ENCODE results near the gene HNF4A. TPM values are rescaled to one million over a fixed set of nuclear protein-coding genes. Genes with fewer than 3 reads are reported as not detected.
A peak's percentile ranks its signal among the peaks of the same experiment; 100 is the strongest.

HNF4A gene
- total and polyA plus RNA-seq, 2 of the 13 experiments (the other 11 are each of a cell fraction or from before 2014, with no cell fraction given), result 80.9 to 169 TPM

GRCh38 chr20:44310664-44311639, 44.5 kb upstream of the HNF4A start, which contains the start of gene FITM2 (continued):
- TF ChIP-seq ZNF710 (CRISPR knock-in tag; IDR thresholded peaks at IDR 0.05; ENCODE audit: borderline replicate concordance), result peak; percentile 83
- TF ChIP-seq ZNF562 (CRISPR knock-in tag; IDR thresholded peaks at IDR 0.05; ENCODE audit: borderline replicate concordance), result no peak
- TF ChIP-seq MBD4 (IDR thresholded peaks at IDR 0.05; ENCODE audit: borderline replicate concordance, low read length), result no peak
- no peak; the same call in 1 of the 2 replicates for TF ChIP-seq CHD2 (IDR thresholded peaks at IDR 0.05; ENCODE audit: low read depth, low read length)
- TF ChIP-seq, protein P1, sequence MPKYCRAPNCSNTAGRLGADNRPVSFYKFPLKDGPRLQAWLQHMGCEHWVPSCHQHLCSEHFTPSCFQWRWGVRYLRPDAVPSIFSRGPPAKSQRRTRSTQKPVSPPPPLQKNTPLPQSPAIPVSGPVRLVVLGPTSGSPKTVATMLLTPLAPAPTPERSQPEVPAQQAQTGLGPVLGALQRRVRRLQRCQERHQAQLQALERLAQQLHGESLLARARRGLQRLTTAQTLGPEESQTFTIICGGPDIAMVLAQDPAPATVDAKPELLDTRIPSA (CRISPR knock-in tag; IDR thresholded peaks at IDR 0.05; ENCODE audit: borderline replicate concordance), result peak; percentile 35; the same call in 1 of the 2 replicates
- TF ChIP-seq RBM22 (optimal IDR thresholded peaks at IDR 0.05; ENCODE audit: low read length), result no peak
- TF ChIP-seq ZNF496 (CRISPR knock-in tag; IDR thresholded peaks at IDR 0.05; ENCODE audit: insufficient replicate concordance), result no peak
- peak; percentile 87 for TF ChIP-seq ZNF609 (CRISPR knock-in tag; IDR thresholded peaks at IDR 0.05; ENCODE audit: borderline replicate concordance)
- no peak for TF ChIP-seq TBP (CRISPR knock-in tag; IDR thresholded peaks at IDR 0.05)
- TF ChIP-seq KMT2B (CRISPR knock-in tag; IDR thresholded peaks at IDR 0.05), result peak; percentile 93
- TF ChIP-seq ZNF550 (CRISPR knock-in tag; IDR thresholded peaks at IDR 0.05; ENCODE audit: borderline replicate concordance), result peak; percentile 96
- TF ChIP-seq, protein P2, sequence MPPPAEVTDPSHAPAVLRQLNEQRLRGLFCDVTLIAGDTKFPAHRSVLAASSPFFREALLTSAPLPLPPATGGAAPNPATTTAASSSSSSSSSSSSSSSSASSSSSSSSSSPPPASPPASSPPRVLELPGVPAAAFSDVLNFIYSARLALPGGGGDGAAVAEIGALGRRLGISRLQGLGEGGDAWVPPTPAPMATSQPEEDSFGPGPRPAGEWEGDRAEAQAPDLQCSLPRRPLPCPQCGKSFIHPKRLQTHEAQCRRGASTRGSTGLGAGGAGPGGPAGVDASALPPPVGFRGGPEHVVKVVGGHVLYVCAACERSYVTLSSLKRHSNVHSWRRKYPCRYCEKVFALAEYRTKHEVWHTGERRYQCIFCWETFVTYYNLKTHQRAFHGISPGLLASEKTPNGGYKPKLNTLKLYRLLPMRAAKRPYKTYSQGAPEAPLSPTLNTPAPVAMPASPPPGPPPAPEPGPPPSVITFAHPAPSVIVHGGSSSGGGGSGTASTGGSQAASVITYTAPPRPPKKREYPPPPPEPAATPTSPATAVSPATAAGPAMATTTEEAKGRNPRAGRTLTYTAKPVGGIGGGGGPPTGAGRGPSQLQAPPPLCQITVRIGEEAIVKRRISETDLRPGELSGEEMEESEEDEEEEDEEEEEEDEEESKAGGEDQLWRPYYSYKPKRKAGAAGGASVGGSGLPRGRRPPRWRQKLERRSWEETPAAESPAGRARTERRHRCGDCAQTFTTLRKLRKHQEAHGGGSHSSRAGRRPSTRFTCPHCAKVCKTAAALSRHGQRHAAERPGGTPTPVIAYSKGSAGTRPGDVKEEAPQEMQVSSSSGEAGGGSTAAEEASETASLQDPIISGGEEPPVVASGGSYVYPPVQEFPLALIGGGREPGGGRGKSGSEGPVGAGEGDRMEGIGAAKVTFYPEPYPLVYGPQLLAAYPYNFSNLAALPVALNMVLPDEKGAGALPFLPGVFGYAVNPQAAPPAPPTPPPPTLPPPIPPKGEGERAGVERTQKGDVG (CRISPR knock-in tag; IDR thresholded peaks at IDR 0.05; ENCODE audit: borderline replicate concordance), result peak; percentile 56; the same call in 1 of the 2 replicates
- TF ChIP-seq GPBP1L1 (CRISPR knock-in tag; IDR thresholded peaks at IDR 0.05), result no peak
- TF ChIP-seq SNAPC2 (CRISPR knock-in tag; IDR thresholded peaks at IDR 0.05), result 0 out of 2 replicates have a peak, but pooled peaks have one; percentile 64
- TF ChIP-seq HHEX (CRISPR knock-in tag; IDR thresholded peaks at IDR 0.05), result no peak
